Chondrocyte (in vitro differentiated cells): ENCODE results near the gene CNTFR. TPM values are rescaled to one million over a fixed set of nuclear protein-coding genes. Genes with fewer than 3 reads are reported as not detected.

Source experiments
- DNase-seq: peaks from one replicate; pipeline ENCODE4 v3.0.0; 2021; ENCODE audit warnings: mixed read lengths, low spot score
- H3K27ac Mint-ChIP-seq: one replicate; pipeline ENCODE4 v1.8.0; 2021; ENCODE audit warnings: mild to moderate bottlenecking, moderate library complexity, mixed read lengths; ENCODE audit not compliant: unreplicated experiment
- H3K27me3 Mint-ChIP-seq: 2 replicates; pipeline ENCODE4 v1.8.0; 2021; ENCODE audit warnings: low read depth, mixed read lengths
- H3K36me3 Mint-ChIP-seq: 2 replicates; pipeline ENCODE4 v1.8.0; 2021; ENCODE audit warnings: low read depth, mixed read lengths
- H3K4me1 Mint-ChIP-seq: 2 replicates; pipeline ENCODE4 v1.8.0; 2021; ENCODE audit warnings: low read depth, mild to moderate bottlenecking, mixed read lengths
- H3K4me3 Mint-ChIP-seq: one replicate; pipeline ENCODE4 v1.8.0; 2021; ENCODE audit warnings: mild to moderate bottlenecking, moderate library complexity, mixed read lengths; ENCODE audit not compliant: unreplicated experiment
- H3K9me3 Mint-ChIP-seq: 2 replicates; pipeline ENCODE4 v1.8.0; 2021; ENCODE audit warnings: low read depth, mixed read lengths
- total RNA-seq: library from RNA; stranded (reverse); gene quantifications from 3 replicates; pipeline ENCODE4 v1.2.1, GENCODE V29; 2021
- TF ChIP-seq, protein P1 (sequence below): fragments of 200-600 bp; sonication (generic); IDR thresholded peaks from 2 replicates; pipeline ENCODE4 v1.5.0; 2021; ENCODE audit warnings: antibody characterized with exemption, mild to moderate bottlenecking, moderate library complexity

The CNTFR gene
- total RNA-seq, 1 donor from 2014 or later: 0.12 TPM

DNA sequence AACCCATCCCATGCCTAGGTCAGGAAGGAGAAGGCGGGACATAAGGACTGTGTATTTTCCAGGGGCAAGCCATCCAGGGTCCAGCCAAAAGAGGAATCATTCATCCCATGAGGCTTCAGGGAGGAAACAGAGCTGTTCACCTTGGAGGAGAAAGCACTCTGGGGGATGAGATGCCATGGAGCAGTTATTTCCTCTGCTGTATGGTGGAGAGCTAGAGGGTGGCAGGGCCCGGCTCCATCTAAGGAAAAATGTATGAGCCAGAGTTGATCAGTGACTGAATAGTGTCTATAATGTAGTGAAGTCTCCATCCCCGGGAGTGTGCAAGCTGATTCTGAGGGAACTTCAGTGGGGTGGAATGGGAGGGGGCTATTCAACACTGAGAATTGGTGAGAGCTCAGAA lies 74.7 kb downstream of the CNTFR start:
- no peaks in the 10 kb centered on the region for H3K9me3 Mint-ChIP-seq
- DNase-seq: no peak
- peaks cover 3% of the 10 kb centered on the region for H3K36me3 Mint-ChIP-seq
- no peak overlapping the region for H3K4me3 Mint-ChIP-seq
- TF ChIP-seq, protein P1, sequence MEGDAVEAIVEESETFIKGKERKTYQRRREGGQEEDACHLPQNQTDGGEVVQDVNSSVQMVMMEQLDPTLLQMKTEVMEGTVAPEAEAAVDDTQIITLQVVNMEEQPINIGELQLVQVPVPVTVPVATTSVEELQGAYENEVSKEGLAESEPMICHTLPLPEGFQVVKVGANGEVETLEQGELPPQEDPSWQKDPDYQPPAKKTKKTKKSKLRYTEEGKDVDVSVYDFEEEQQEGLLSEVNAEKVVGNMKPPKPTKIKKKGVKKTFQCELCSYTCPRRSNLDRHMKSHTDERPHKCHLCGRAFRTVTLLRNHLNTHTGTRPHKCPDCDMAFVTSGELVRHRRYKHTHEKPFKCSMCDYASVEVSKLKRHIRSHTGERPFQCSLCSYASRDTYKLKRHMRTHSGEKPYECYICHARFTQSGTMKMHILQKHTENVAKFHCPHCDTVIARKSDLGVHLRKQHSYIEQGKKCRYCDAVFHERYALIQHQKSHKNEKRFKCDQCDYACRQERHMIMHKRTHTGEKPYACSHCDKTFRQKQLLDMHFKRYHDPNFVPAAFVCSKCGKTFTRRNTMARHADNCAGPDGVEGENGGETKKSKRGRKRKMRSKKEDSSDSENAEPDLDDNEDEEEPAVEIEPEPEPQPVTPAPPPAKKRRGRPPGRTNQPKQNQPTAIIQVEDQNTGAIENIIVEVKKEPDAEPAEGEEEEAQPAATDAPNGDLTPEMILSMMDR: no peak
- peaks cover 29% of the 10 kb centered on the region for H3K27me3 Mint-ChIP-seq
- H3K27ac Mint-ChIP-seq: no peak overlapping the region
- H3K4me1 Mint-ChIP-seq: peaks cover 4% of the 10 kb centered on the region

DNA sequence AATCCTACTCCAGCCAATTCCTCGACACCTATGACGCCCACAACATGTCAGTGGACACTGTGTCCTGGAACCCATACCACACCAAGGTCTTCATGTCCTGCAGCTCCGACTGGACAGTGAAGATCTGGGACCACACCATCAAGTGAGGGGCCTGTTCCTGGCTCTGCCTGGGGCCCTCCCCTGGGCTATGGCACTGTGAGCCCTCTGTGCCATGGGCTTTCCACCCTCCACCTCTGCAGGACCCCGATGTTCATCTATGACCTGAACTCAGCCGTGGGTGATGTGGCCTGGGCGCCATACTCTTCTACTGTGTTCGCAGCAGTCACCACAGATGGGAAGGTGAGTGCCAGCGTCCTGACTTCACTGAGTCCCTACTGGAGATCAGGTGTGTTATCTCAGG lies 75.1 kb downstream of the CNTFR start:
- Mint-ChIP-seq H3K27me3 (peaks cover 33% of the 10 kb centered on the region), H3K4me3 (no peak overlapping the region), H3K27ac (no peak overlapping the region), H3K4me1 (peaks cover 4% of the 10 kb centered on the region), H3K9me3 (no peaks in the 10 kb centered on the region), H3K36me3 (peaks cover 3% of the 10 kb centered on the region)
- no peak for DNase-seq
- TF ChIP-seq, protein P1: no peak

DNA sequence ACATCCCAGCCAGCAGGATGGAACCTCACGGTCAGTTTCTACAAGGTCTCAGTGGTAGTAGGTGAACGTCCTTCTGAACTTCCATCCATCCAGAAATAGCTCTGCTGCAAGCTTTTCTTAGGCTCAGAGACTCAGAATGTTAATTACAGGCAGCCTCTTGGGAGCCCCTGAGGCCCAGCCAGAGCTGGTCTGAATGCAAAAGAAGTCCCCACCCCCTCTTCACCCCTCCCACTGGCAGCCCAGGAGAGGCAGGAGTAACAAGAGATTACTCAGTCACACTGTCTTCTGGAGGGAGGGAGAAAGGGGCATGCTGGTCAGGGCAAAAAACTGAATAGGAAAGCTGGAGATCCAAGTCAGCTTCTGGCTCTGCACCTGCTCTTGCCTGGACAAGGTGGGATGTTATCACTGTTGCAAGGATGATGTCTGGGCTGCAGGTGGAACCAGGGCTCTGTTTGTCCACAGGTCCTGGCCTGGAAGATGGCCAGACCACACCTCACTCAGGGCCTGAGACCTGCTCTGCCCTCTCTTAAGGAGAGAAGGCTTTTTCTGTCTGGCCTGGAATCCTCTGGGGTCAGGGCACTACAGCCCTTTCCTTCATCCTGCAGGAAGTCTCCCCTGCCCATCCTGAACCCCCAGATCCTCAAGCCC lies 75.8 kb downstream of the CNTFR start:
- H3K4me3 Mint-ChIP-seq: no peak overlapping the region
- peaks cover 3% of the 10 kb centered on the region for H3K36me3 Mint-ChIP-seq
- H3K27ac Mint-ChIP-seq: no peak overlapping the region
- TF ChIP-seq, protein P1: no peak
- H3K9me3 Mint-ChIP-seq: no peaks in the 10 kb centered on the region
- no peak for DNase-seq
- H3K4me1 Mint-ChIP-seq: peaks cover 4% of the 10 kb centered on the region
- H3K27me3 Mint-ChIP-seq: peaks cover 33% of the 10 kb centered on the region

DNA sequence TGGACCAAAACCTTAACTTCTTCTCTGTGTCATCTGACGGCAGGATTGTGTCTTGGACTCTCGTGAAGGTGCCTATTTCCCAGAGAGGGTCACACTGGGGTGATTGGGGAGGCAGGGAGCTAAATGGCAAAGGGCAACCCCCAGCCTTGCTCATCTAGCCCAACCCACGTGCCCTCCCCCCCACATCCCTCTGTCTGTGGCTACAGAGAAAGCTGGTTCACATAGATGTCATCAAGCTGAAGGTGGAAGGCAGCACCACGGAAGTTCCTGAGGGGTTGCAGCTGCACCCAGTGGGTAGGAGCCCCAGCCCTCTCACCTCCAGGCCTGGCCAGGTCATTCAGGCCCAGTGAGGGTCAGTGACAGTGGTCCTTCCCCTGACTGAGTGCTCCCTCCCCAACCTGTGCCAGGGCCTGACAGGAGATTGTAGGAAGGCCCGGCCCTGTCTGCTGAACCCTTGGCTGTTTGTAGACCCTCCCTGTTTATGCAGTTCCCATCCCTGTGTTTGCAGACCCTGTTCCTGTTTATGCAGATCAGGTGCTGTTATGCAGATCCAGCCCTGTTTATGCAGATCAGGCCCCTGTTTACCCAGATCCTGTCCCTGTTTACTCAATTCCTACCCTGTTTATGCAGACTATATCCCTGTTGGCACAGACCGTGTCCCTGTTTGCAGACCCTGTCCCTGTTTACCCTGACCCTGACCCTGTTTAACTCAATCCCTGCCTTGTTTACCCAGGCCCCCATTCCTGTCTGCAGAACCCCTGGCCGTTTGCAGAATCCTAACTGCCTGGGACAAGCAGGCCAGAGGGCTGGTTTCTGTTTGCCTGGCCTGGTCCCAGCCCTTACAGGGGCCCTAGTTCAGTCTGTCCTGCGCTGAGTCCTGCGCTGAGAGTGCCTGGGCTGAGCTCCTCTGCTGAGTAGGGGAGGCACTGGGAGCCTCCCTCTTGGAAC lies 77.1 kb downstream of the CNTFR start:
- no peak for DNase-seq
- Mint-ChIP-seq H3K27me3 (peaks cover 30% of the 10 kb centered on the region), H3K9me3 (no peaks in the 10 kb centered on the region), H3K36me3 (peaks cover 3% of the 10 kb centered on the region), H3K27ac (no peak overlapping the region), H3K4me1 (peaks cover 4% of the 10 kb centered on the region), H3K4me3 (no peak overlapping the region)
- TF ChIP-seq, protein P1: no peak
